ENCODE measurements around the gene LDHAL6A.

Gene LDHAL6A

GRCh38 chr11:18491924-18492323, 36.3 kb downstream of the LDHAL6A start:
- Histone ChIP-seq H4K20me1 (ENCODE audit: insufficient read depth, low read length) (no peaks in the 10 kb centered on the region), H3F3A (ENCODE audit: insufficient read depth, low read length) (no peaks in the 10 kb centered on the region; the same call in 1 of the 2 replicates), H3K9ac (ENCODE audit: low read length) (no peak overlapping the region), H3K36me3 (ENCODE audit: insufficient read depth, low read length) (peaks cover 51% of the 10 kb centered on the region), H3K27me3 (ENCODE audit: insufficient read depth, low read length) (no peaks in the 10 kb centered on the region), H3K79me2 (ENCODE audit: insufficient read depth, low read length) (no peaks in the 10 kb centered on the region), H2AFZ (ENCODE audit: low read length) (no peak overlapping the region), H3K27ac (ENCODE audit: low read depth, low read length, poor library complexity, severe bottlenecking) (no peak overlapping the region), H3K4me1 (ENCODE audit: insufficient read depth, low read length, severe bottlenecking) (peaks cover 12% of the 10 kb centered on the region), H3K4me2 (ENCODE audit: low read length) (no peak overlapping the region), H3K9me3 (ENCODE audit: low read length) (no peaks in the 10 kb centered on the region), H3K4me3 (ENCODE audit: low read depth, low read length, poor library complexity, severe bottlenecking) (no peak overlapping the region), H3K9me2 (ENCODE audit: low read depth, low read length) (no peaks in the 10 kb centered on the region)
- TF ChIP-seq CTCF (IDR thresholded peaks at IDR 0.05; ENCODE audit: low read length) (no peak), EZH2 (IDR thresholded peaks at IDR 0.05; ENCODE audit: borderline replicate concordance, low read length) (no peak)

GRCh38 chr11:18492888-18493287, 37.2 kb downstream of the LDHAL6A start:
- Histone ChIP-seq H3K79me2 (ENCODE audit: insufficient read depth, low read length) (no peaks in the 10 kb centered on the region), H3K4me3 (ENCODE audit: low read depth, low read length, poor library complexity, severe bottlenecking) (no peak overlapping the region), H3K27me3 (ENCODE audit: insufficient read depth, low read length) (no peaks in the 10 kb centered on the region), H3F3A (ENCODE audit: insufficient read depth, low read length) (no peaks in the 10 kb centered on the region; the same call in 1 of the 2 replicates), H4K20me1 (ENCODE audit: insufficient read depth, low read length) (no peaks in the 10 kb centered on the region), H2AFZ (ENCODE audit: low read length) (no peak overlapping the region), H3K4me2 (ENCODE audit: low read length) (no peak overlapping the region), H3K9ac (ENCODE audit: low read length) (no peak overlapping the region), H3K9me3 (ENCODE audit: low read length) (no peaks in the 10 kb centered on the region), H3K36me3 (ENCODE audit: insufficient read depth, low read length) (peaks cover 46% of the 10 kb centered on the region), H3K4me1 (ENCODE audit: insufficient read depth, low read length, severe bottlenecking) (peaks cover 12% of the 10 kb centered on the region), H3K9me2 (ENCODE audit: low read depth, low read length) (no peaks in the 10 kb centered on the region), H3K27ac (ENCODE audit: low read depth, low read length, poor library complexity, severe bottlenecking) (no peak overlapping the region)
- TF ChIP-seq CTCF (IDR thresholded peaks at IDR 0.05; ENCODE audit: low read length) (no peak), EZH2 (IDR thresholded peaks at IDR 0.05; ENCODE audit: borderline replicate concordance, low read length) (no peak)

- Histone ChIP-seq H3K79me2 (ENCODE audit: insufficient read depth, low read length) (no peaks in the 10 kb centered on the region), H3K9ac (ENCODE audit: low read length) (no peak overlapping the region), H3K27me3 (ENCODE audit: insufficient read depth, low read length) (no peaks in the 10 kb centered on the region), H3K9me3 (ENCODE audit: low read length) (no peaks in the 10 kb centered on the region), H3K9me2 (ENCODE audit: low read depth, low read length) (no peaks in the 10 kb centered on the region), H3K4me1 (ENCODE audit: insufficient read depth, low read length, severe bottlenecking) (peaks cover 12% of the 10 kb centered on the region), H2AFZ (ENCODE audit: low read length) (no peak overlapping the region), H3K4me3 (ENCODE audit: low read depth, low read length, poor library complexity, severe bottlenecking) (no peak overlapping the region), H4K20me1 (ENCODE audit: insufficient read depth, low read length) (no peaks in the 10 kb centered on the region), H3K36me3 (ENCODE audit: insufficient read depth, low read length) (peaks cover 47% of the 10 kb centered on the region), H3F3A (ENCODE audit: insufficient read depth, low read length) (no peaks in the 10 kb centered on the region; the same call in 1 of the 2 replicates), H3K4me2 (ENCODE audit: low read length) (no peak overlapping the region), H3K27ac (ENCODE audit: low read depth, low read length, poor library complexity, severe bottlenecking) (no peak overlapping the region)
- no peak for TF ChIP-seq EZH2 (IDR thresholded peaks at IDR 0.05; ENCODE audit: borderline replicate concordance, low read length)
- TF ChIP-seq CTCF (IDR thresholded peaks at IDR 0.05; ENCODE audit: low read length) = no peak
Measured at GRCh38 chr11:18493310-18493709, 37.7 kb downstream of the LDHAL6A start.

Data from OCI-LY1 (cell line).